Transverse colon (tissue), 4 donors: ENCODE results near the gene NXPE4. TPM values are rescaled to one million over a fixed set of nuclear protein-coding genes. Genes with fewer than 3 reads are reported as not detected.
"Not testable (repeated sequence)": the region's sequence is repeated elsewhere in the genome, so short reads cannot be mapped to it uniquely, and the experiment has no call there.

Experiments
- DNase-seq: peaks from one replicate; pipeline ENCODE4 v3.0.0-alpha.2; 2019
- H3K27ac ChIP-seq, 4 donors: fragments of 200-600 bp; sonication (generic); 2 replicates each; pipeline ENCODE4 v1.5.1; 2016 to 2018; ENCODE audit warnings: inconsistent platforms in 4 of 4
- H3K27me3 ChIP-seq: fragments of 200-600 bp; sonication (generic); 2 replicates; pipeline ENCODE4 v1.5.1; 2017; ENCODE audit warnings: inconsistent platforms
- H3K36me3 ChIP-seq, 4 donors: fragments of 200-600 bp; sonication (generic); 2 replicates each; pipeline ENCODE4 v1.5.1; 2017 to 2019; ENCODE audit warnings: inconsistent platforms in 4 of 4
- H3K4me1 ChIP-seq, 4 donors: fragments of 200-600 bp; sonication (generic); 2 replicates each; pipeline ENCODE4 v1.5.1; 2017 to 2020; ENCODE audit warnings: inconsistent platforms in 4 of 4
- H3K4me3 ChIP-seq, 4 donors: fragments of 200-600 bp; sonication (generic); 1 replicate in 1 of 4; 2 replicates in 3 of 4; pipeline versions ENCODE4 v1.5.1 to v1.6.1; 2017 to 2019; ENCODE audit warnings: inconsistent platforms in 4 of 4
- H3K9me3 ChIP-seq, 2 donors: fragments of 200-600 bp; sonication (generic); 2 replicates each; pipeline ENCODE4 v1.5.1; 2017 to 2019; ENCODE audit warnings: inconsistent platforms in 2 of 2
- CTCF ChIP-seq, 5 experiments: fragments of 200-600 bp in 3 of 5; fragments of 450-650 bp in 2 of 5; sonication (generic) in 3 of 5; IDR thresholded peaks; 1 replicate in 2 of 5; 2 replicates in 3 of 5; pipeline ENCODE4 v1.5.1; 2016 to 2017; ENCODE audit warnings: antibody characterized with exemption in 5 of 5, inconsistent platforms in 3 of 5, mild to moderate bottlenecking in 2 of 5, moderate library complexity in 1 of 5
- EP300 ChIP-seq: sonication (generic); formaldehyde crosslinking; IDR thresholded peaks from one replicate; pipeline ENCODE4 v1.6.1; 2017; ENCODE audit warnings: antibody characterized with exemption, low read depth
- POLR2A ChIP-seq: fragments of 450-650 bp; IDR thresholded peaks from one replicate; pipeline ENCODE4 v1.6.1; 2016; ENCODE audit warnings: antibody characterized with exemption, mild to moderate bottlenecking, moderate library complexity
- POLR2AphosphoS5 ChIP-seq, 3 donors: sonication (generic); formaldehyde crosslinking; IDR thresholded peaks; one replicate each; pipeline ENCODE4 v1.6.1; 2016; ENCODE audit warnings: antibody characterized with exemption in 3 of 3
- WGBS, 2 donors: methylation state at CpG; one replicate each; pipeline ENCODE4 v1.1.5; 2018; ENCODE audit warnings: low coverage in 1 of 2; 5-methylcytosine and 5-hydroxymethylcytosine counted together
- in situ Hi-C, 4 donors: fragments of 200-750 bp; cut with MboI; loops; one replicate each; pipeline versions ENCODE4 v1.15.0 to v1.15.1; 2017; ENCODE audit warnings: low sequenced_read_pairs in 3 of 4, low pct_ligation_motif_present in 1 of 4, low pct_unique_long_range_greater_than_20kb in 1 of 4
- intact Hi-C: fragments of 100-400 bp; cut with DNase I; formaldehyde crosslinking; loops from one replicate; pipeline ENCODE4 v1.15.1; 2023; ENCODE audit warnings: low total_unique reads
- total RNA-seq, 4 donors: library from RNA; depleted of rRNA; stranded (reverse); fragments of >200 nt; gene quantifications; one replicate each; pipeline ENCODE4 v1.1.0, GENCODE V29; 2016

Gene NXPE4
- total RNA-seq, 4 donors from 2014 or later, result 184 to 292 (median 263) TPM

GRCh38 chr11:114606003-114606801 lies 10.6 kb upstream of the NXPE4 start:
- no peaks in the 10 kb centered on the region for H3K4me1 ChIP-seq
- H3K36me3 ChIP-seq, result no peaks in the 10 kb centered on the region
- no peak overlapping the region for H3K4me3 ChIP-seq
- H3K9me3 ChIP-seq, result no peaks in the 10 kb centered on the region
- H3K27ac ChIP-seq, result no peak overlapping the region
- WGBS, 2 donors, result 80 to 83% methylated on average over 2 to 9 of the region's 9 CpGs
- in situ Hi-C loops (no loop called here), intact Hi-C loops (no loop called here)
- TF ChIP-seq CTCF (IDR thresholded peaks at IDR 0.05), result no peak
- no peak for TF ChIP-seq POLR2A
- TF ChIP-seq POLR2AphosphoS5 (IDR thresholded peaks at IDR 0.05), result no peak
- TF ChIP-seq EP300, result no peak
- H3K27me3 ChIP-seq, result no peaks in the 10 kb centered on the region
- no peak for DNase-seq

GRCh38 chr11:114605370-114605769 lies 9.8 kb upstream of the NXPE4 start:
- in situ Hi-C loops, result no loop called here
- intact Hi-C loops, result no loop called here
- TF ChIP-seq EP300 (no peak), CTCF (IDR thresholded peaks at IDR 0.05) (no peak), POLR2AphosphoS5 (IDR thresholded peaks at IDR 0.05) (no peak), POLR2A (no peak)
- H3K27me3 ChIP-seq, result no peaks in the 10 kb centered on the region
- no peak for DNase-seq
- no peaks in the 10 kb centered on the region for H3K9me3 ChIP-seq
- no peak overlapping the region for H3K4me3 ChIP-seq
- 88 to 100% methylated on average over 1 to 10 of the region's 10 CpGs for WGBS, 2 donors
- no peaks in the 10 kb centered on the region for H3K36me3 ChIP-seq
- no peaks in the 10 kb centered on the region for H3K4me1 ChIP-seq
- no peak overlapping the region for H3K27ac ChIP-seq

- no peak for DNase-seq
- TF ChIP-seq POLR2AphosphoS5 (IDR thresholded peaks at IDR 0.05) (no peak), CTCF (IDR thresholded peaks at IDR 0.05) (no peak), POLR2A (no peak), EP300 (no peak)
- Histone ChIP-seq H3K27me3 (no peaks in the 10 kb centered on the region), H3K4me1 (no peaks in the 10 kb centered on the region), H3K36me3 (no peaks in the 10 kb centered on the region), H3K9me3 (no peaks in the 10 kb centered on the region), H3K4me3 (no peak overlapping the region), H3K27ac (no peak overlapping the region)
- in situ Hi-C loops, result no loop called here
- intact Hi-C loops, result no loop called here
- 85% methylated on average over 5 of the region's 5 CpGs; no CpG with 5 or more reads in 1 of the 2 donors for WGBS, 2 donors
These were observed 9.3 kb upstream of the NXPE4 start for GRCh38 chr11:114604886-114605285.

- in situ Hi-C loops (no loop called here), intact Hi-C loops (no loop called here)
- no peaks in the 10 kb centered on the region for H3K4me1 ChIP-seq
- TF ChIP-seq POLR2AphosphoS5 (IDR thresholded peaks at IDR 0.05) (no peak), EP300 (no peak), CTCF (IDR thresholded peaks at IDR 0.05) (no peak), POLR2A (no peak)
- no peaks in the 10 kb centered on the region for H3K27me3 ChIP-seq
- DNase-seq, result no peak
- no peaks in the 10 kb centered on the region for H3K36me3 ChIP-seq
- H3K9me3 ChIP-seq, result no peaks in the 10 kb centered on the region
- no peak overlapping the region for H3K4me3 ChIP-seq
- H3K27ac ChIP-seq, result no peak overlapping the region
- 86 to 94% methylated on average over 5 to 13 of the region's 13 CpGs for WGBS, 2 donors
These were observed 8.7 kb upstream of the NXPE4 start for GRCh38 chr11:114604179-114604813.

GRCh38 chr11:114603151-114603550 lies 7.6 kb upstream of the NXPE4 start:
- H3K27me3 ChIP-seq, H3K4me3 ChIP-seq, DNase-seq, H3K4me1 ChIP-seq, H3K9me3 ChIP-seq, H3K36me3 ChIP-seq, in situ Hi-C loops, intact Hi-C loops, H3K27ac ChIP-seq: not testable (repeated sequence)
- WGBS, 2 donors, result 65 to 79% methylated on average over 5 to 7 of the region's 7 CpGs
